ENCODE results near the gene KCNA10.
A peak's percentile ranks its signal among the peaks of the same experiment; 100 is the strongest.

KCNA10 gene

GRCh38 chr1:110519125-110519810 is at the start of gene KCNA10:
Gene KCNA10, minus strand, starts transcription at chr1:110519175. Its CDS starts 388 bp downstream, at chr1:110518787.
- no peak for DNase-seq (ENCODE audit: low spot score)

- DNase-seq (ENCODE audit: low spot score): no peak
Observed at GRCh38 chr1:110566836-110567235, 47.9 kb upstream of the KCNA10 start.

- DNase-seq (ENCODE audit: low spot score): no peak
Observed at GRCh38 chr1:110565565-110565964, 46.6 kb upstream of the KCNA10 start.

- no peak for DNase-seq (ENCODE audit: low spot score)
Observed at GRCh38 chr1:110563089-110563488, 44.1 kb upstream of the KCNA10 start.

GRCh38 chr1:110561596-110561995 is 42.6 kb upstream of the KCNA10 start:
- DNase-seq (ENCODE audit: low spot score): no peak

GRCh38 chr1:110559157-110559556 is 40.2 kb upstream of the KCNA10 start:
- DNase-seq (ENCODE audit: low spot score): no peak

- no peak for DNase-seq (ENCODE audit: low spot score)
Observed at GRCh38 chr1:110557481-110557880, 38.5 kb upstream of the KCNA10 start.

- DNase-seq (ENCODE audit: low spot score): no peak
Observed at GRCh38 chr1:110556471-110556807, 37.5 kb upstream of the KCNA10 start.

- DNase-seq (ENCODE audit: low spot score): no peak
Observed at GRCh38 chr1:110555807-110556470, 37.0 kb upstream of the KCNA10 start.

- peak; percentile 10 for DNase-seq (ENCODE audit: low spot score)
Observed at GRCh38 chr1:110554871-110555801, 36.2 kb upstream of the KCNA10 start.

- DNase-seq (ENCODE audit: low spot score): no peak
Observed at GRCh38 chr1:110551278-110551809, 32.4 kb upstream of the KCNA10 start.

GRCh38 chr1:110549831-110550230 is 30.9 kb upstream of the KCNA10 start:
- DNase-seq (ENCODE audit: low spot score): no peak

GRCh38 chr1:110548381-110548780 is 29.4 kb upstream of the KCNA10 start:
- no peak for DNase-seq (ENCODE audit: low spot score)

GRCh38 chr1:110547017-110547416 is 28.0 kb upstream of the KCNA10 start:
- no peak for DNase-seq (ENCODE audit: low spot score)

- DNase-seq (ENCODE audit: low spot score): no peak
Observed at GRCh38 chr1:110545492-110545891, 26.5 kb upstream of the KCNA10 start.

GRCh38 chr1:110544753-110545152 is 25.8 kb upstream of the KCNA10 start:
- no peak for DNase-seq (ENCODE audit: low spot score)

GRCh38 chr1:110542725-110543124 is 23.8 kb upstream of the KCNA10 start:
- peak; percentile 21 for DNase-seq (ENCODE audit: low spot score)

- no peak for DNase-seq (ENCODE audit: low spot score)
Observed at GRCh38 chr1:110541906-110542395, 23.0 kb upstream of the KCNA10 start.

GRCh38 chr1:110540891-110541685 is 22.1 kb upstream of the KCNA10 start:
- DNase-seq (ENCODE audit: low spot score): no peak

GRCh38 chr1:110538921-110539320 is 19.9 kb upstream of the KCNA10 start:
- DNase-seq (ENCODE audit: low spot score): no peak

- no peak for DNase-seq (ENCODE audit: low spot score)
Observed at GRCh38 chr1:110538075-110538474, 19.1 kb upstream of the KCNA10 start.
